ENCODE measurements around the gene SCAP.

SCAP gene

DNA sequence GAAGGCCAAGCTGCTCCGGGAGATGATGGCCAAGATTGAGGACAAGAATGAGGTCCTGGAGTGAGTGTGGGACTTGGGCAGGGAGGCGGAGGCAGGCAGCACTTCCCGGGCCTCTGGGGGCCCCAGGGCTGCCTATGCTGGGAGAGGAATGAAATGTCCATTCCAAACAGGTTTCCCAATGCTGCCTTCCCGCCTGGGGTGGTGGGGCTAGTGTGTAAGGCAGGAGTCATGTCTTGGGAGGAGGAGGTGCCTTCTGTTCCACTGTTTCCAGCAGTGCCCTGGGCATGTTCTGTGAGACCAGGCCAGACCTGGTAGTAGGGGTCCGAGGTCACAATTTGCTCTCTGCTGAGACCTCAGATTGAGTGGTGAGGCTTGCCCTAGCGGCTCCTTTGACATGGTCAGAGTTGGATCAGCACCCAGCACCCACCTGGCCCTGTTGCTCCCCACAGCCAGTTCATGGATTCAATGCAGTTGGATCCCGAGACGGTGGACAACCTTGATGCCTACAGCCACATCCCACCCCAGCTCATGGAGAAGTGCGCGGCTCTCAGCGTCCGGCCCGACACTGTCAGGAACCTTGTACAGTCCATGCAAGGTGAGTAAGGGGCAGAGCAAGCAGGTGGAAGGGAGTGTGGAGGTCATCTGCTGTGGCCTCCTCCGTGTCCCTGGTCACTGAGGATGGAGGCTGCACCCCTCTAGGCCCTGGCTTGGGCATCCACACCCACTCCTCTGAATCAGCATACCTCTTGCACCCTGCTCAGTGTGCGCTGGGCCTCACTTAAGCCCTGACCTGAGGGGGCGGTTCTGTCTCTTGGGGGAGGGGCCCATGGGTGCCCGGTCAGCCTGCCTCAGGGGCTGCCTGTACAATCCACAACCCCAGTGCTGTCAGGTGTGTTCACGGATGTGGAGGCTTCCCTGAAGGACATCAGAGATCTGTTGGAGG lies 67.6 kb downstream of the SCAP start:
- no peaks in the 10 kb centered on the region for H3K9me2 ChIP-seq (replicated peaks; ENCODE audit: insufficient read depth, low read length)
- H3K27ac ChIP-seq (ENCODE audit: low read depth, low read length) = no peak overlapping the region
- H3K9ac ChIP-seq (ENCODE audit: low read length) = no peak overlapping the region
- no peaks in the 10 kb centered on the region for H3K36me3 ChIP-seq (ENCODE audit: low read length)
- TF ChIP-seq EZH2phosphoT487 (conservative IDR thresholded peaks at IDR 0.05; ENCODE audit: low read length) = no peak
- TF ChIP-seq, protein P1, sequence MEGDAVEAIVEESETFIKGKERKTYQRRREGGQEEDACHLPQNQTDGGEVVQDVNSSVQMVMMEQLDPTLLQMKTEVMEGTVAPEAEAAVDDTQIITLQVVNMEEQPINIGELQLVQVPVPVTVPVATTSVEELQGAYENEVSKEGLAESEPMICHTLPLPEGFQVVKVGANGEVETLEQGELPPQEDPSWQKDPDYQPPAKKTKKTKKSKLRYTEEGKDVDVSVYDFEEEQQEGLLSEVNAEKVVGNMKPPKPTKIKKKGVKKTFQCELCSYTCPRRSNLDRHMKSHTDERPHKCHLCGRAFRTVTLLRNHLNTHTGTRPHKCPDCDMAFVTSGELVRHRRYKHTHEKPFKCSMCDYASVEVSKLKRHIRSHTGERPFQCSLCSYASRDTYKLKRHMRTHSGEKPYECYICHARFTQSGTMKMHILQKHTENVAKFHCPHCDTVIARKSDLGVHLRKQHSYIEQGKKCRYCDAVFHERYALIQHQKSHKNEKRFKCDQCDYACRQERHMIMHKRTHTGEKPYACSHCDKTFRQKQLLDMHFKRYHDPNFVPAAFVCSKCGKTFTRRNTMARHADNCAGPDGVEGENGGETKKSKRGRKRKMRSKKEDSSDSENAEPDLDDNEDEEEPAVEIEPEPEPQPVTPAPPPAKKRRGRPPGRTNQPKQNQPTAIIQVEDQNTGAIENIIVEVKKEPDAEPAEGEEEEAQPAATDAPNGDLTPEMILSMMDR (IDR thresholded peaks at IDR 0.05; ENCODE audit: insufficient read depth, low read length, poor library complexity, severe bottlenecking) = no peak
- H3K79me2 ChIP-seq (ENCODE audit: insufficient read depth, low read length) = no peaks in the 10 kb centered on the region
- H3K27me3 ChIP-seq (ENCODE audit: low read length) = no peaks in the 10 kb centered on the region
- no peak overlapping the region for H3K4me2 ChIP-seq (ENCODE audit: low read depth, low read length, poor library complexity, severe bottlenecking)
- H3K9me3 ChIP-seq (ENCODE audit: insufficient read depth, low read length) = no peaks in the 10 kb centered on the region
- no peak overlapping the region for H3K4me3 ChIP-seq (ENCODE audit: insufficient read depth, low read length, poor library complexity, severe bottlenecking)
- no peaks in the 10 kb centered on the region for H4K20me1 ChIP-seq (ENCODE audit: low read depth, low read length)
- H2AFZ ChIP-seq (ENCODE audit: low read depth, low read length, severe bottlenecking) = no peak overlapping the region
- H3F3A ChIP-seq (ENCODE audit: insufficient read depth) = no peaks in the 10 kb centered on the region

DNA sequence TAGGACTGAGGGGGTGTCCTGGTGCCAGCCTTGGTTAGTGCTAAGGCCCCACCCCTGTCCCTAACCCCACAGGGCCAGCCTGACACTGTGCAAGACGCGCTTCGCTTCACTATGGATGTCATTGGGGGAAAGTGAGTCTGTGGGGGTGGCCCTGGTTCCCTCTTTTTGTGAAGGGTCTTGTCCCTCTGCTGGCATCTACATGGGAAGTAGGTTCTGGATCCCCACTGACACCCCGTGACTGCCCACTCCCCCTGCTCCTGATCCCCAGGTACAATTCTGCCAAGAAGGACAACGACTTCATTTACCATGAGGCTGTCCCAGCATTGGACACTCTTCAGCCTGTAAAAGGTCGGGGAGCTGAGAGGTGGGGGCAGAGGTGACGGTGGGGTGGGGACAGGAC lies 68.5 kb downstream of the SCAP start:
- H4K20me1 ChIP-seq (ENCODE audit: low read depth, low read length) = no peaks in the 10 kb centered on the region
- H3K9me2 ChIP-seq (replicated peaks; ENCODE audit: insufficient read depth, low read length) = no peaks in the 10 kb centered on the region
- no peaks in the 10 kb centered on the region for H3K9me3 ChIP-seq (ENCODE audit: insufficient read depth, low read length)
- no peak for TF ChIP-seq EZH2phosphoT487 (conservative IDR thresholded peaks at IDR 0.05; ENCODE audit: low read length)
- TF ChIP-seq, protein P1 (IDR thresholded peaks at IDR 0.05; ENCODE audit: insufficient read depth, low read length, poor library complexity, severe bottlenecking) = no peak
- H3K27me3 ChIP-seq (ENCODE audit: low read length) = no peaks in the 10 kb centered on the region
- H2AFZ ChIP-seq (ENCODE audit: low read depth, low read length, severe bottlenecking) = no peak overlapping the region
- H3K36me3 ChIP-seq (ENCODE audit: low read length) = no peaks in the 10 kb centered on the region
- no peak overlapping the region for H3K4me3 ChIP-seq (ENCODE audit: insufficient read depth, low read length, poor library complexity, severe bottlenecking)
- no peaks in the 10 kb centered on the region for H3F3A ChIP-seq (ENCODE audit: insufficient read depth)
- no peaks in the 10 kb centered on the region for H3K79me2 ChIP-seq (ENCODE audit: insufficient read depth, low read length)
- H3K9ac ChIP-seq (ENCODE audit: low read length) = no peak overlapping the region
- no peak overlapping the region for H3K27ac ChIP-seq (ENCODE audit: low read depth, low read length)
- no peak overlapping the region for H3K4me2 ChIP-seq (ENCODE audit: low read depth, low read length, poor library complexity, severe bottlenecking)

DNA sequence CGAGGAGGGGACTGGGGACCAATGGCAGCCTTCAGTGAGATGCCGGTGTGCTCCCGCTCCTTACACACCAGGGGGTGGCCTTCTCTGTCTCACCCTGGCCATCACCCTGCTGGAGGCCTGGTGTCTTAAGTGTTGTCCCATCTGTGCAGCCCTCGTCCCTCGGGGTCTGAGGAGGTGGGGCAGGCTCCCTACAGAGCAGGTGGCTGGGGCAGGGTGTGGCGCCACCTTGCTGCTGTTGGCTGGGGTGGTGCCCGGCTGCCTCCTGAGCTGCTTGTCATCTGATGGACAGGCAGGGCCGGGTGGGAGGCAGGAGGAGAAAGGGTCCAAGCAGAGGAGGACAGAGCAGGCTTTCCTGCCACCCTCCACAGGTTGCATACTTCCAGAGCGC lies 69.0 kb downstream of the SCAP start:
- H3F3A ChIP-seq (ENCODE audit: insufficient read depth) = no peaks in the 10 kb centered on the region
- H3K36me3 ChIP-seq (ENCODE audit: low read length) = no peaks in the 10 kb centered on the region
- H2AFZ ChIP-seq (ENCODE audit: low read depth, low read length, severe bottlenecking) = no peak overlapping the region
- H3K9me3 ChIP-seq (ENCODE audit: insufficient read depth, low read length) = no peaks in the 10 kb centered on the region
- H3K9ac ChIP-seq (ENCODE audit: low read length) = no peak overlapping the region
- no peaks in the 10 kb centered on the region for H4K20me1 ChIP-seq (ENCODE audit: low read depth, low read length)
- TF ChIP-seq, protein P1 (IDR thresholded peaks at IDR 0.05; ENCODE audit: insufficient read depth, low read length, poor library complexity, severe bottlenecking) = no peak
- no peak for TF ChIP-seq EZH2phosphoT487 (conservative IDR thresholded peaks at IDR 0.05; ENCODE audit: low read length)
- no peak overlapping the region for H3K4me2 ChIP-seq (ENCODE audit: low read depth, low read length, poor library complexity, severe bottlenecking)
- no peaks in the 10 kb centered on the region for H3K9me2 ChIP-seq (replicated peaks; ENCODE audit: insufficient read depth, low read length)
- no peaks in the 10 kb centered on the region for H3K79me2 ChIP-seq (ENCODE audit: insufficient read depth, low read length)
- no peaks in the 10 kb centered on the region for H3K27me3 ChIP-seq (ENCODE audit: low read length)
- no peak overlapping the region for H3K4me3 ChIP-seq (ENCODE audit: insufficient read depth, low read length, poor library complexity, severe bottlenecking)
- no peak overlapping the region for H3K27ac ChIP-seq (ENCODE audit: low read depth, low read length)
